ENCODE data around the gene KIAA0513.

DNA sequence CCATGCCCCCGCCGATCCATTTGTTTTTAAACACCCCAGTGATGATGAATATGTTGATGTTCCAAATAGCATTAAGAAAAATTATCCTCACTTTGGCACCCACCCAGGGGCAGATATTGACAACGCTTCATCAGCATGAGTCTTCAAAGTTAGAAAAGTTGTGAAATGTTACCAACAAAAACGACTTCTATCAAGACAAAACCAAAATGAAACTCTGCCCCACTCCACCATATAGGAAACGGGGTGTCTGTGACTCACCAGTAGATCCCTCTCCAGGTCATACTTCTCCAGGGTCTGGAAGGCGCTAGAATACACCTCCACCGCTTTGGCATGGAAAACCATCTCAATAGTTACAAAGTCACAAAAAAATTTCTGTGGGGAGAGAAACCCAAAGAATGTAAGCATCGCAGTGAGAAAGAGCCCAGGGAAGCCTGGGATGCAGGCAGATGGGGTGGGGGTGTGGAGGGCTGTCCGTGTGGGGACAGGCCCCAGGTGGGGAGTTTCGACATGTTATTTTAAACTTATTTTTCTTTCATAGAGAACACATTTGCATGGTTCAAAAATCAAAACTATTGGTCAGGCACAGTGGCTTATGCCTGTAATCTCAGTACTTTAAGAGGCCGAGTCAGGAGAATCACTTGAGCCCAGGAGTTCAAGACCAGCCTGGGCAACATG lies 74.5 kb downstream of the KIAA0513 start:
- TF ChIP-seq, protein P1, sequence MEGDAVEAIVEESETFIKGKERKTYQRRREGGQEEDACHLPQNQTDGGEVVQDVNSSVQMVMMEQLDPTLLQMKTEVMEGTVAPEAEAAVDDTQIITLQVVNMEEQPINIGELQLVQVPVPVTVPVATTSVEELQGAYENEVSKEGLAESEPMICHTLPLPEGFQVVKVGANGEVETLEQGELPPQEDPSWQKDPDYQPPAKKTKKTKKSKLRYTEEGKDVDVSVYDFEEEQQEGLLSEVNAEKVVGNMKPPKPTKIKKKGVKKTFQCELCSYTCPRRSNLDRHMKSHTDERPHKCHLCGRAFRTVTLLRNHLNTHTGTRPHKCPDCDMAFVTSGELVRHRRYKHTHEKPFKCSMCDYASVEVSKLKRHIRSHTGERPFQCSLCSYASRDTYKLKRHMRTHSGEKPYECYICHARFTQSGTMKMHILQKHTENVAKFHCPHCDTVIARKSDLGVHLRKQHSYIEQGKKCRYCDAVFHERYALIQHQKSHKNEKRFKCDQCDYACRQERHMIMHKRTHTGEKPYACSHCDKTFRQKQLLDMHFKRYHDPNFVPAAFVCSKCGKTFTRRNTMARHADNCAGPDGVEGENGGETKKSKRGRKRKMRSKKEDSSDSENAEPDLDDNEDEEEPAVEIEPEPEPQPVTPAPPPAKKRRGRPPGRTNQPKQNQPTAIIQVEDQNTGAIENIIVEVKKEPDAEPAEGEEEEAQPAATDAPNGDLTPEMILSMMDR (IDR thresholded peaks at IDR 0.05), result no peak
- TF ChIP-seq POLR2A (IDR thresholded peaks at IDR 0.05), result no peak
